ENCODE results near the gene VEGFB. TPM values are rescaled to one million over a fixed set of nuclear protein-coding genes. Genes with fewer than 3 reads are reported as not detected.

VEGFB gene
- total and polyA plus RNA-seq, 2 donors (not counting 1 experiment from before 2014, with no cell fraction given): 25.3 to 27.9 TPM

DNA sequence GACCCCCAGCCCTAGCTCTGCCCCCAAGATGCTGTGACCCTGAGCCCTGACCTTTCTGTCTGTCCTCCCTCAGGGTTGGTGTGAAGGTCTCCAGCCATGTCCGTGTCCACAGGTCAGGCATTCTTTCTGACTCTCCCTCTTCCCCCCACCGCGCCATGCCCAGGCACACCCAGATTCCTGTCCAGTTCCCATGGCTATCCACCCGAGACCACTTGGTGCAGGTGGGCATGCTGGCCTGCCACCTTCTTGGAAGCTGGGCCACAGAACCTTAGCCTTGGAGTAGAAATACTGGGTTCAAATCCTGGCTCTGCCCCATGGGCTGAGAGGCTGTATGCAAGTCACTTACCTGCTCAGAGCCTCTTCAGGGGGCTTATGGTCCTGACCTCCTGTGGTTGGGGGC, 14.7 kb downstream of the VEGFB start:
- H3K4me3 ChIP-seq (replicated peaks in 1 of 4; ENCODE audit: control extremely low read depth in 1 of 4, insufficient read depth in 1 of 4, low read depth in 3 of 4, low read length in 4 of 4): no peak overlapping the region
- TF ChIP-seq EZH2 (IDR thresholded peaks at IDR 0.05; ENCODE audit: low read length, missing control alignments): no peak
- TF ChIP-seq, protein P1, sequence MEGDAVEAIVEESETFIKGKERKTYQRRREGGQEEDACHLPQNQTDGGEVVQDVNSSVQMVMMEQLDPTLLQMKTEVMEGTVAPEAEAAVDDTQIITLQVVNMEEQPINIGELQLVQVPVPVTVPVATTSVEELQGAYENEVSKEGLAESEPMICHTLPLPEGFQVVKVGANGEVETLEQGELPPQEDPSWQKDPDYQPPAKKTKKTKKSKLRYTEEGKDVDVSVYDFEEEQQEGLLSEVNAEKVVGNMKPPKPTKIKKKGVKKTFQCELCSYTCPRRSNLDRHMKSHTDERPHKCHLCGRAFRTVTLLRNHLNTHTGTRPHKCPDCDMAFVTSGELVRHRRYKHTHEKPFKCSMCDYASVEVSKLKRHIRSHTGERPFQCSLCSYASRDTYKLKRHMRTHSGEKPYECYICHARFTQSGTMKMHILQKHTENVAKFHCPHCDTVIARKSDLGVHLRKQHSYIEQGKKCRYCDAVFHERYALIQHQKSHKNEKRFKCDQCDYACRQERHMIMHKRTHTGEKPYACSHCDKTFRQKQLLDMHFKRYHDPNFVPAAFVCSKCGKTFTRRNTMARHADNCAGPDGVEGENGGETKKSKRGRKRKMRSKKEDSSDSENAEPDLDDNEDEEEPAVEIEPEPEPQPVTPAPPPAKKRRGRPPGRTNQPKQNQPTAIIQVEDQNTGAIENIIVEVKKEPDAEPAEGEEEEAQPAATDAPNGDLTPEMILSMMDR (conservative IDR thresholded peaks at IDR 0.05 in 1 of 2, IDR thresholded peaks at IDR 0.05 in 1 of 2; ENCODE audit: low read depth in 1 of 2, low read length in 2 of 2): no peak
- H3K27me3 ChIP-seq (ENCODE audit: control insufficient read depth, insufficient read depth, low read length): no peaks in the 10 kb centered on the region
- no peak overlapping the region for H3K4me2 ChIP-seq (ENCODE audit: extremely low read depth, insufficient read depth, low read length)
- H3K9ac ChIP-seq (ENCODE audit: insufficient read depth, low read length): no peak overlapping the region
- H2AFZ ChIP-seq (ENCODE audit: low read length): no peak overlapping the region
- peaks cover 1% of the 10 kb centered on the region for H3K36me3 ChIP-seq (ENCODE audit: control insufficient read depth, insufficient read depth, low read length)
- H3K4me1 ChIP-seq (ENCODE audit: control insufficient read depth, extremely low read depth, insufficient read depth, low read length): peaks cover 13% of the 10 kb centered on the region
- no peak for DNase-seq (ENCODE audit: low read depth in 2 of 2)
- no peaks in the 10 kb centered on the region for H4K20me1 ChIP-seq (ENCODE audit: control insufficient read depth, extremely low read depth, insufficient read depth, low read length)
- H3K27ac ChIP-seq (ENCODE audit: insufficient read depth, low read length): no peak overlapping the region
- H3K9me3 ChIP-seq (ENCODE audit: control insufficient read depth, insufficient read depth, low read depth, low read length): no peaks in the 10 kb centered on the region
- peaks cover 46% of the 10 kb centered on the region for H3K79me2 ChIP-seq (ENCODE audit: control insufficient read depth, insufficient read depth, low read length)

DNA sequence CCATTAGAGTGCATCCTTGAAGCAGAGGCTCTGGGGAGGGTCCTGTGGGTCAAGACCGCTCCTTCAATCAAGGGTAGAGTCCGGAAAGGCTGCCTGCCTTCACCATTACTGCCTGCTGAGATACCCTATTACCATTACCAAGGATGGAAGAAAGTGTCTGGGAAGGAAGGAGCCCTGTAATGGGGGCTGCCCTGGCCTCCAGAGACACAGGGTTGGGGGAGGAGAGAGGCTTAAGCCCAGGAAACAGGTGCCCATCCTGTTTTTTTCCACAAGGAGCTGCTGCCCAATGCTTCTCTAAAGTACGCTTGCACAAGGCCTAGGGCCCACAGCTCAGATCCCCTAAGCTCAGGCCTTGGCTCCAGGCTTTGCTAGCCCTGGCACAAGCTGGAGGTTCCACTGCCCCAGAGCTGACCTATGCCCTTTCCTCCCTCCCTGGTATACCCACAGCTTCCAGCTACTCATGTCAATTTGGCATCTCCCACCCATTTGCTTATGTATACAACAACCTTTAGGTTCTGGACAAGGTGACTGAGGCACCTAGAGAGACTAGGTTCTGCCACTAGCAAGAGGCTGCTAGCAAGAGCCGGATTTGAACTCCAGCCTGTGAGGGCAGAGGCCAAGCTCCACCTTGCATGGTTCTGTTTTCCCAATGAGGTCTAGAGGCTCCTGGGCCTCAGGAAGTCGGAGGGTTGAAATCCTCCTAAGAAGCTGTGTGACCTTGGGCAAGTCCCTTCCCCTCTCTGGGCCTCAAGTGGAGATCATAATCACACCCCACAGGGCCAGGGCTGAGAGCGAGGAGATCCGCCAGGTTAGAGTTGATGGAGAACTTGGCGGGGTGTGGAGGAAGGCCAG, 15.4 kb downstream of the VEGFB start:
- no peak for DNase-seq (ENCODE audit: low read depth in 2 of 2)

DNA sequence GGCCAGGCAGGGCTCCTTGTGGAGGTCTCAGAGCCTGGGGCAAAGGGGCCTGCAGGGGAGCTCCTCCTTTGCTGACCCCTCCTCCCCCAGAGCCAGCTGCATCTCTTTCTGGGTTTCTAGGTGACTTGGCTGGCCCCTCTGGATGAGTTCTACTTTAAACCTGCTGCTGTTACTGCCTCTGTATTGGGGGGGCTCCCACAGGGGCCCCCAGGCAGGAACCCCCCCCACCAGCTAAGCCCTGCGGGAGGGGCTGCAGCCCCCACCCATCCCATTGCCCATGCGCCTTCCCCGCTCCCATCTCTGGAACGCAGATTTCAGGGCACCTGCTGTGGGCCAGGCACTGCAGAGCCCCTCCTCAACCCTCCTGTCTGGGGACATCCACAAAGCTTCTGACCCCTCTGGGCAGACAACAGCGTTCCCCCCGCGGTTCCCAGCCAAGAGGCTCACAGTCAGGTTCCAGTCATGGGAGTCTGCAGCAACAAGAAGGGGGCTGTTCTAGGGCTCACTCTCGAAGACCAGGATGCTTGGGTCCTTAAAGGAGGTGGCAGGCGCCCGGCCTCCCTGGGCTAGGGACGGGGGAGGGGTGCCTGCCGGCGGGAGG, 16.1 kb downstream of the VEGFB start:
- Histone ChIP-seq H3K36me3 (ENCODE audit: control insufficient read depth, insufficient read depth, low read length) (peaks cover 7% of the 10 kb centered on the region), H3K4me2 (ENCODE audit: extremely low read depth, insufficient read depth, low read length) (peak overlapping the region; percentile 84), H3K4me3 (replicated peaks in 1 of 4; ENCODE audit: control extremely low read depth in 1 of 4, insufficient read depth in 1 of 4, low read depth in 3 of 4, low read length in 4 of 4) (peak overlapping the region; percentile 53 to 62 (median 55)), H3K27ac (ENCODE audit: insufficient read depth, low read length) (no peak overlapping the region), H4K20me1 (ENCODE audit: control insufficient read depth, extremely low read depth, insufficient read depth, low read length) (no peaks in the 10 kb centered on the region), H3K9me3 (ENCODE audit: control insufficient read depth, insufficient read depth, low read depth, low read length) (no peaks in the 10 kb centered on the region), H3K79me2 (ENCODE audit: control insufficient read depth, insufficient read depth, low read length) (peaks cover 32% of the 10 kb centered on the region), H3K27me3 (ENCODE audit: control insufficient read depth, insufficient read depth, low read length) (no peaks in the 10 kb centered on the region), H3K9ac (ENCODE audit: insufficient read depth, low read length) (no peak overlapping the region), H2AFZ (ENCODE audit: low read length) (no peak overlapping the region), H3K4me1 (ENCODE audit: control insufficient read depth, extremely low read depth, insufficient read depth, low read length) (peaks cover 8% of the 10 kb centered on the region)
- no peak for DNase-seq (ENCODE audit: low read depth in 2 of 2)
- TF ChIP-seq, protein P1 (conservative IDR thresholded peaks at IDR 0.05 in 1 of 2, IDR thresholded peaks at IDR 0.05 in 1 of 2; ENCODE audit: low read depth in 1 of 2, low read length in 2 of 2): no peak
- TF ChIP-seq EZH2 (IDR thresholded peaks at IDR 0.05; ENCODE audit: low read length, missing control alignments): no peak

More for the DNA sequence above, 15.4 kb downstream of the VEGFB start:
- Histone ChIP-seq H3K4me3 (replicated peaks in 1 of 4; ENCODE audit: control extremely low read depth in 1 of 4, insufficient read depth in 1 of 4, low read depth in 3 of 4, low read length in 4 of 4) (no peak overlapping the region), H2AFZ (ENCODE audit: low read length) (no peak overlapping the region), H3K4me2 (ENCODE audit: extremely low read depth, insufficient read depth, low read length) (no peak overlapping the region), H3K27me3 (ENCODE audit: control insufficient read depth, insufficient read depth, low read length) (no peaks in the 10 kb centered on the region), H3K4me1 (ENCODE audit: control insufficient read depth, extremely low read depth, insufficient read depth, low read length) (peaks cover 10% of the 10 kb centered on the region), H3K36me3 (ENCODE audit: control insufficient read depth, insufficient read depth, low read length) (peaks cover 3% of the 10 kb centered on the region), H3K27ac (ENCODE audit: insufficient read depth, low read length) (no peak overlapping the region), H3K9ac (ENCODE audit: insufficient read depth, low read length) (no peak overlapping the region), H4K20me1 (ENCODE audit: control insufficient read depth, extremely low read depth, insufficient read depth, low read length) (no peaks in the 10 kb centered on the region), H3K9me3 (ENCODE audit: control insufficient read depth, insufficient read depth, low read depth, low read length) (no peaks in the 10 kb centered on the region), H3K79me2 (ENCODE audit: control insufficient read depth, insufficient read depth, low read length) (peaks cover 39% of the 10 kb centered on the region)
- TF ChIP-seq, protein P1 (conservative IDR thresholded peaks at IDR 0.05 in 1 of 2, IDR thresholded peaks at IDR 0.05 in 1 of 2; ENCODE audit: low read depth in 1 of 2, low read length in 2 of 2): no peak
- no peak for TF ChIP-seq EZH2 (IDR thresholded peaks at IDR 0.05; ENCODE audit: low read length, missing control alignments)

Measured in fibroblast of lung (primary cell).